Hepatic stellate cell (primary cell): ENCODE measurements around the gene RNF128.

Source experiments
- DNase-seq: peaks from one replicate; pipeline ENCODE4 v3.0.0; 2011; ENCODE audit warnings: low spot score

RNF128 gene, protein sequence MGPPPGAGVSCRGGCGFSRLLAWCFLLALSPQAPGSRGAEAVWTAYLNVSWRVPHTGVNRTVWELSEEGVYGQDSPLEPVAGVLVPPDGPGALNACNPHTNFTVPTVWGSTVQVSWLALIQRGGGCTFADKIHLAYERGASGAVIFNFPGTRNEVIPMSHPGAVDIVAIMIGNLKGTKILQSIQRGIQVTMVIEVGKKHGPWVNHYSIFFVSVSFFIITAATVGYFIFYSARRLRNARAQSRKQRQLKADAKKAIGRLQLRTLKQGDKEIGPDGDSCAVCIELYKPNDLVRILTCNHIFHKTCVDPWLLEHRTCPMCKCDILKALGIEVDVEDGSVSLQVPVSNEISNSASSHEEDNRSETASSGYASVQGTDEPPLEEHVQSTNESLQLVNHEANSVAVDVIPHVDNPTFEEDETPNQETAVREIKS

DNA sequence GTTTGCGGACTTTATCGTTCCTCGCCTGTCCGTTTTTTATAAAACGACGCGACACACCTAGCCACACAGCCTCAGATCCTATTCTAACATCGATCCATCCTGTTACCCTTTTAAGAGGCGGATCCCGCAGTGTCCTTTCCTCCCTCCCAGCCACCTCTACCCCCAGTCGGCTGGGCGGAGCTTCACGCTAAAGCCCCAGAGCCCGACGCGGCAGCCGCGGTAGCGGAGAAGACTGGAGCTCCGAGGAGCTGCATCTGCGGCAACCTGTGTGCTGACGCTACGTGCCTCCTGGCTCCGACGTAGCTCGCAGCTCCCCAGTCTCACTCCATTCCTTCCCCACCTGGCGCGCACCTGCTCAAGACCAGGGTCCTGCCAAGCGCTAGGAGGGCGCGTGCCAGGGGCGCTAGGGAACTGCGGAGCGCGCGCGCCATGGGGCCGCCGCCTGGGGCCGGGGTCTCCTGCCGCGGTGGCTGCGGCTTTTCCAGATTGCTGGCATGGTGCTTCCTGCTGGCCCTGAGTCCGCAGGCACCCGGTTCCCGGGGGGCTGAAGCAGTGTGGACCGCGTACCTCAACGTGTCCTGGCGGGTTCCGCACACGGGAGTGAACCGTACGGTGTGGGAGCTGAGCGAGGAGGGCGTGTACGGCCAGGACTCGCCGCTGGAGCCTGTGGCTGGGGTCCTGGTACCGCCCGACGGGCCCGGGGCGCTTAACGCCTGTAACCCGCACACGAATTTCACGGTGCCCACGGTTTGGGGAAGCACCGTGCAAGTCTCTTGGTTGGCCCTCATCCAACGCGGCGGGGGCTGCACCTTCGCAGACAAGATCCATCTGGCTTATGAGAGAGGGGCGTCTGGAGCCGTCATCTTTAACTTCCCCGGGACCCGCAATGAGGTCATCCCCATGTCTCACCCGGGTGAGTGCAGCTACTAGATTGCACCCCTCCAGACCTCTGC lies at the start of gene RNF128:
RNF128 (plus strand) TSS at position 217 of the 953 bp plus-strand sequence; CDS start at position 430, 213 bp downstream.
- peak; percentile 38 for DNase-seq

DNA sequence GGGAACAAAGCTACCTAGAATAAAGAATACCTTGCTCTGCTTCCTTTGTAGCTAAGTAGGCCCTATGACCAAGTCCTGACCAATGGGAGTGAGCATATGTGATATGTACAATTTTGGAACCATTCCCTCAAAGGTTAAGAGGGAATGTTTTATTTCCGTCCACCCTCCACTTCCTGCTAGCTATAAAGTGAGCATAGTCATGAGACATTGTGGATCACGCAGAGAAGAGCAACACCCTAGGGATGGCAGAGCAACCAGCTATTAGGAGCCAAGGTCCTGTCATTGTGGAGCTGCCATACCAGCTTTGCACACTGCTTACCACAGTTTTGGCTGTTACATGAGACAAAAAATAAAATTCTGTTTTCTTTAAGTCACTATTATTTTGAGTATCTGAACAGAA lies 45.8 kb upstream of the RNF128 start:
- no peak for DNase-seq

DNA sequence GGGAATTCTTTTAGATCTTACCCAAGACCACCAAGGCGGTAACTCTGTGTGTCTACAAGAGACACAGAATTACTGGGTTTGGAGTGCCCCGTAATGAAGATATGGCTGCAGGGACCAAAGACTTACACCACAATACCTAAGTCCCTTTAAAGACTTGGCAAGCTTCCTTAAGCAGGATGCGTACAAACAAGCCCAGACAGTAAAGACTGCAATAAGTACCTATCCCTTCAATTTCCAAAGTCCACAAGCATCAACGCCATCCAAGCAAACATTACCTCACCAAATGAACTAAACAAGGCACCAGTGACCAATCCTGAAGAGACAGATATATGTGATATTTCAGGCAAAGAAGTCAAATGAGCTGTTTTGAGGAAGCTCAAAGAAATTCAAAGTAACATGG lies 42.3 kb upstream of the RNF128 start:
- DNase-seq: no peak

DNA sequence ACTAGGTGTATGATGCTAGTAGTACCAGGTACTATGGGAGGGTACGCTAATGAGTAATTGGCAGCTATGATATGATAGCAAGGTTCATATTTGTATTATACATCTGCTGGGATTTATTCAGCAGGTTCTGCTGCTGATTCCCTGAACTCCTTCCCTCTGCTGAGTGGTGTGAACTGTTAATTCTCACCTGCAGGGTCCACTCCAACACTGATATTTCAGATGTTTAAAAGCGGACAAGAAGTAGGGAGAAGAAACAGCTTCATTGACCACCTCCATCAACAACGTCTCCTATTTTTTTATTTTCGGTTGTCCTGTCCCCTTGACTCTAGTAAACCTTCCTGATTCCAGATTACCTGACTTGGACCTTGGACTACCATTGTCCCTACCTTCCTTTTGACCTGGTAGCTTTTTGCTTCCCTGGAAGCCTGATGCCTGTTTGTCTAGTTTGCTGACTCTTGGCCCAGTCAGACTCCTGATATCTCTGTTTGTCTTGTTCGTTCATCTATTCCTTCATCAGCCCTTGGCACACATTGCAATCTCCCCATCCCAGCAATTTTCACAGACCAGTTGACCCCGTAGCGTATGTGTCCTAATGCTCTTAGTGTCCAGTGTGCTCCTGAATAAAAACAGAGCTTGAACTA lies 34.0 kb upstream of the RNF128 start:
- DNase-seq: no peak

DNA sequence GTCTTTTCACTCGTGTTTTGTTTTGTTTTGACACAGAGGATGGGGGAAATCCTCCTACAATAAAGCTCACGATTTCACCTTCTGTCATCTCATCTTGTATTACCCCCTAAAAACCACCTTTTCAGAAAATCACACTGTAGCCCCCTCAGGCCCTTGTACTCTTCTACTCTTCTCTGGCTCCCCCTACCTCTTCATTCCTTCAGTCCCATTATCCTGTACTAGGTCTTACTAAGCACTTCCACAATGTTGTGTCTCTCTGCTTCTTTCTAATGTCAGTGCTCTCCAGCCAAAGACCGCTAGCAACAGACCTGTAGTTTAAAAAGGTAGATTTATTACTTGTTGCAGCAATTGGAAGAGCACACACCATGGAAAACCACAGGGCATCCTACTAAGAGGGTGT lies 30.0 kb upstream of the RNF128 start:
- no peak for DNase-seq

DNA sequence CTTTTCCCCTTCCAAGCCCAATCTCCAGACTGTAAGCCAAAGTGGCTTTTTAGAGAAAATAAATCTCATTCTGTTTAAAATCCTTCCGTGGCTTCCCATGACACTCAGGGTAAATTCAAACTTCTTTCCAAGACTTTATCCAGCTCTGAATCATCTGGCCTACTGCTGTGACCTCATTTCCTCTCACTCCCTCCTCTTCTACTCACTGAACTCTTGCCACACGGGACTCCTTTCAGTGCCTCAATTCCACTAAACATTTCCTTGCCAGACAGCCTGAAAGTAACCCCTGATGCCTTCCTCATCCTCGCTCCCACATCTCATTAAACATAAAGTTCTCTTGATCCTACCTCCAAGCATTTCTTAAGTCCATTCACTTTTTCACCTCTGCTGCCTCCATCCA lies 27.8 kb upstream of the RNF128 start:
- DNase-seq: peak; percentile 14

DNA sequence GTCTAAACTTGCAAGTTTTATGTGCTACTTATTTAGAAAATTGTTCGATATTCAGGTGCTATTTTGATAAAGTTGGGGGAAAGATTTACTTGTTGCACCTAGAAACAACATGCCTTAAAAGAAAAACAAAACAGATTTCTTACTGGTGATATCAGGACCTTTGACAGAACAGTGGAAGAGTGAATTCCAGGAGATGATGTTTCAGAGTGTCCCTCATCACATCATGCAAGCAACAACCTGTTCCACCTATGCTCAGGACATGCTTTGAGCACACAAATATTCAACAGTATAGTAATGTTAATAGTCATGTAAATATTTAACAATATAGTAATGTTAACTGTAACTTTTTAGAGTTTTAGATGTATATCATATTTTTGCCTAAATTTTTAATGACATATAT lies 23.9 kb upstream of the RNF128 start:
- DNase-seq: no peak

DNA sequence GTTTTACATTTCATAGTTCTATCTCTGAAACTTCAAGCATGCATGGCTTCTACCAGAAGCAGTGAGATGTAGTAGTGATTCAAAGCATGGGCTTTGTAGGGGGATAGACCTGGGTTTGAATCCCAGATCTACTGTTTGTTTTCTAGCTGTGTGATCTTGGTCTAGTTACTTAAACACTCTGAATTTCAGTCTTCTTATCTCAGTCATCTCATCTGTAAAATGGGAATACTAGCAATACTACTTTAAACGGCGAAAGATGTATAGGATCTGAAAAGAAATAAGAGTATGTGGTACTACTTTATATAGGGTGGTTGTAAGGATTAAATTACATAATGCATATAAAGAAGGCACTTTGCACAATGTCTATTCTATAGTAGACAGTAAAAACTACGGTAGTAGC lies 20.0 kb upstream of the RNF128 start:
- DNase-seq: no peak

DNA sequence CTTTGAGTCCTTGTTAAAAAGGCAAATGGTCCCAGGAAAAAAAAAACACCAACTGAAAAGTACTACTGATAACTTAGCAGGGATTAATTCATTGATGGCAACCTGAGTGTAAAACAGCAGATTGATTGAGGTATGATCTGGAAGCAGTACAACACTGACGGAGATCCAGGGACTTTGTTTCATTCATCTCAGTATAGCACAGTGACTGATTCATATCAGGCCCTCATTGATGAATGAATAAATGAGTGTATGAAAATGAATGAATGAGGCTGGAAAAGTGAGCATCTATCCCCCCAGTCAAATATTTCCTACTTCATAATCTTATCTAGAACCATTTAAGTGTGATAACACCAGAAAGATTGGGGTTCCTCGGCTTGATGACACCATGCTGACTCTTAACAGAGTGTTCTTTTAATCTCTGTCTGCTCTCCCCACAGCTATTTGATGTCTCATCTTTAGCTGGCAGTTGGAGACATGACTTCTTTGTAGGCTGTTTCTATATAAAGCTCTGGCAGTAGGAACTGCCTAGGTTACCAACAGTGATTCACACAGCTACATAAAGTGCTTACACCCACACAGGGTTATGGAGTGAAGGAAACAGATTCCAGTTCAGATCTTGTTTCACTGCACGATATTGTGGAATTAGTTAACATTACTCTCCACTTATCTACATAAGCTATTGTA lies 18.6 kb upstream of the RNF128 start:
- peak; percentile 52 for DNase-seq

DNA sequence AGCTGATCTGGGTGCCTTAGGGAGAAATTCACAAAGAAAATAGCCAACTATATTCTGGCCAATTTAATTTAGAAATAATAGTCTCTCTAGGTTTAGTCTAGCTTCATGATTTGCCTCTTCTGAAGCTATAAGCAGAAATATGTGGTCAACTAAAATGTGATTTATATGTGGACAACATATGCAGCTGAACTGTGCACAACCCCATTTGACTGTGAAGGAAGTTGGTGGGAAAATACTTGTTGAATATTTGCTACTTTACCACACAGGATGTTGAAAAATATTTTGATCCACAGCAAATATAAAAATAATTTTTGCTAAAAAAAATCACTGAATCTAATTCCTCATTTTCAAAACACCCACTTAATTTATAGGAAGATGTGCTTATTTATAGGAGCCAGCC lies 15.7 kb upstream of the RNF128 start:
- no peak for DNase-seq

DNA sequence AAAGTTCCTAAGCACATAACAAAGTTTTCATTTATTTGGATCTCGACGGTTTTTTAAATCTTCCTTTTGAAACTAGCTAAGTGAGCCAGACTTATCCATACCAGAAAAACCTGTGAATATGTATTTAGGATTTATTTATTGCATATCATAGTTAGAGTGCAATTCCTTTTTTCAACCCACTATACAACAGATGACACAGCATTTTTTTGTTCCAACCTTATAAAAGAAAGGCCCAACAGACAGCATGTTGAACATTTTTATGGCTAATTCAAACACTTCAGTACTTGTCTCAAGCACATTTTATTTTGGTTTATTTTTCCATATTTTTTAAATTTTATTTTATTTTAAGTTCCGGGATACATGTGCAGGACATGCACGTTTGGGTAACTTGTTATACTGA lies 15.1 kb upstream of the RNF128 start:
- no peak for DNase-seq

DNA sequence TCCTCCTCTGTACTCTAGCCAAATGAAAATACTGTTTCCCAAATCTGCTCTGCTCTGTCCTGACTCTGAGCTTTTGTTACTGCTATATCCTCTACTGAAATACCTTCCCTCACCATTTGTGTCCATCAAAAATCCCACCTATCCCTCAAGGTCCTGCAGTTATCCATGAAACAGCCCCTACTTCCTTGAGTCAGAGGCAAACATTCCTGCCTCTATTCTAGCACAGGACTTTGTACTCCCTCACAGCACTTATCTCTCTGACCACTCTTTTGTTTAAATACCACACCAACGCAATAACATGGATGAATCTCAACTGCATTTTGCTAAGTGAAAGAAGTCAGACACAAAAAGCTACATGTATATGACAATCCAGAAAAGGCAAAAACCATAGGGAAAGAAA lies 10.5 kb upstream of the RNF128 start:
- DNase-seq: no peak

DNA sequence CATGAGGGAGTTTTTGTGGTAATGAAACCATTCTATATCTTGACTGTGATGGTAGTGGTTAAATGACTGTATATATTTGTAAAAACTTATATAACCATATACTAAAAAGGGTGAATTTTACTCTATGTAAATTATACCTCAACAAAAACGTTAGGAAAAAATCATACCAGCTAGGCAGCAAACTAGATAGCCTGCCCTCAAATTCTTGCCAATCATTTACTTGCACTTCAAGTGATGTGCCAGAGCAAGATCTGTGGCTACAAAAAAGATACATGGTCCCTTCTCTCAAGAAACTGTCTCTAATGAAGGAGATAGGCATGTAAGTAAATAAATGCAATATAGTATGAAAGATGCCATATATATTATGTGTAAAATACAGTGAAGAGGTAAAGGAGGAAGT lies 10.0 kb upstream of the RNF128 start:
- DNase-seq: no peak

DNA sequence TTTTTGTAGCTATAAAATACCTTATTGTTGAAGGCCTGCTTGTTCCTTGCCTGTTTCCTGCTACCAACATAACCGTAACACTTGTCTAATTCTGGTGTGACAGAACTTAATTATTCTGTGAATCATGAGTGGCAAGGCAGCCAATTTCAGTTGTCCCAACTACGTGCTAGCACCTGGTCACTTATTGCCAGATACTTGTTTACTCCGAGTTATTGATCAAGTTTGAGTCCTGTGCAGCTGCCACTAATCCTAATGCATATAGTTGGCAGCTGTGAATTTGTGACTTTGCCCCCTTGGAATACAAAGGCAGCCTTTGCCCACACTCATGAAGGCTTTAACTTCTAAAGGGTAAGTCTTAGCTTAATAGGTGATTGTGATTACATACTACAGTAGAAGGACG lies 7.8 kb upstream of the RNF128 start:
- no peak for DNase-seq

DNA sequence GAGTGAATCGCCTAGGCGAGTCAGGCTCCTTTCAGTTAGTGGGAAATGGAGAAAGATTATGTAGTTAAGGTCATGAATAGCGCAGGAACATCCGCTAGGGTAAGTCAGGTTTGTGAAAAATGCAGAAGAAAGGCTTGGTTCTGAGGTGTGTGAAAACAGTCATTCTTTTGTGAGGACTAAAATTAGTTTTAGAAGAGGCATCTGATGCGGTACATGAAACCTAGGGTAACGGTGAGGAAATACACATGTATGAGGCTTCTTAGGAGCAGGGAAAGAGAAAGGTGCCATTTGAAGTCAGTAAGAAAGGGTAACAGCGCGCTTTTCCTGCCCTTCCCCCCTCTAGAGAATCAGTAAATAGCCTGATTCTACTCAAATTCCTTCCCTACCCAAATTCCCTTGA lies 570 bp upstream of the RNF128 start:
- no peak for DNase-seq

DNA sequence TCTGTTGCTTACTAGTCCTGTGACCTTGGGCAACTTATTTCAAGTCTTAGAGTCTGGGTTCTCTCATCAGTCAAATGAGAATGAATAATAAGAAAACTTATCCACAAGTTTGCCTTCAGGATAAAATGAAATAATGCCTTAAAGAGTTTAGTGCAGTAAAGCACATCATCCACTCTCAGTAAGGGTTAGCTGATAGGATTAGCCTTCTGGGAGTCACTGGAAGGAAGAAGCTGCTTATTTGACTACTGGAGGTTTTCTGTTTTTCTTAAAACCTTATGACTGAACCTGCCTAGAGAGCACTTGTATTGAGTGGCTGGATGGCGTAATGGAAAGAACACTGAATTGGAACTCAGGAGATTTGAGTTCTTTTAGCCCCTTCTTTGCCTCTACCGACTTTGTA lies 1.8 kb downstream of the RNF128 start:
- DNase-seq: no peak

DNA sequence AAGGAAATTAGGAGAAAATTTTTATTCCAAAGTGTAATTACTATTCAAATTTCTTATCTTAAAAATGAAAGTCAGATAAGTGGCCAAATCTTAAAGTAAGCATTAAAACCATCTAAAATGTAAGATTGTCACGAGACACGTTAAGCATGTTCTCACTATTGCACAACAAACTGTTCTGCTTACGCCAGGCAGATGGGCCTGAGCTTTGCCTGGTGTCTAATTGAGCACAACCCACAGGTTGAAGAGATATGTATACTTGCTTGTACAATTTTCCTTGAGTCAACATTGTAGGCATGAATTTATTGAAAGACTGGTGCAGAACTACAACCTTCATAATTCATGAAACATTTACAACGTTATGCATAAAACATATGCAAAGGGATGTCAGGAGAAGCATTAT lies 3.9 kb downstream of the RNF128 start:
- no peak for DNase-seq

DNA sequence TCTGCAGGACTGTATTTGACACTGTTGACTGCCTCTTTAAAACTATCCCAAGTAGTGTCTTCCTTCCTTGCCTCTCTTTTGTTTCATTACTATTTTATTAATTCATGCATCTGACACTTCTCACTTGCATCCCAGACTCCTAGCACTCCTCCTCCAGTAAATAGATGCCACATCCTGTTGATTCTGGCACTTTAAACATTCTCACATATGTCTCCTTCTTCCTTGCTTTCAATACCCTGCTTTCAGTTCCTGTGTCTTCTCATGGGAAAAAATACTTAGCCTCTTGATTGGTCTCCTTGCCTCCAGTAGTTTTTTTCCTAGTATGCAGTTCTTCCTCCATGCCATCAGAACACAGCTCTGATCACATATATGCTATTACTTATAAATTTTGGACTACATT lies 5.1 kb downstream of the RNF128 start:
- DNase-seq: no peak

DNA sequence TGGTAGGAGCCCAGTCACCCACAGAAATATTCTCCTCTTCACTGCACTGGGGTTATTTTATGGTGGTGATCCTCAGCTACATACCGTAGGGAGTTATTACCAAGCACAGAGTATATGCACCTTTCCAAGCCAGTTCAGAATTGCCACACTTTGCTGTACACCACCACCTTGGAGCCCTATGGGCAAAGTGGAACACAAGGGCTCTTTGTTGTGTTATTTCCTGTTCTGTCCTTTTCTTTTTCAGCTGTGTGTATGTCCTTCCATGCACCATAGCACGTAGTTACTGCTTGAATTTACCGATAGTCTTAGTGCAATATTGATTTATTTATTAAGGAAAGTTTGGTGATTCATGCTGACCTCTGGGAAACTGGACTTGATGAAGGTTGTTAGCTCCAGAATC lies 8.3 kb downstream of the RNF128 start:
- DNase-seq: no peak

DNA sequence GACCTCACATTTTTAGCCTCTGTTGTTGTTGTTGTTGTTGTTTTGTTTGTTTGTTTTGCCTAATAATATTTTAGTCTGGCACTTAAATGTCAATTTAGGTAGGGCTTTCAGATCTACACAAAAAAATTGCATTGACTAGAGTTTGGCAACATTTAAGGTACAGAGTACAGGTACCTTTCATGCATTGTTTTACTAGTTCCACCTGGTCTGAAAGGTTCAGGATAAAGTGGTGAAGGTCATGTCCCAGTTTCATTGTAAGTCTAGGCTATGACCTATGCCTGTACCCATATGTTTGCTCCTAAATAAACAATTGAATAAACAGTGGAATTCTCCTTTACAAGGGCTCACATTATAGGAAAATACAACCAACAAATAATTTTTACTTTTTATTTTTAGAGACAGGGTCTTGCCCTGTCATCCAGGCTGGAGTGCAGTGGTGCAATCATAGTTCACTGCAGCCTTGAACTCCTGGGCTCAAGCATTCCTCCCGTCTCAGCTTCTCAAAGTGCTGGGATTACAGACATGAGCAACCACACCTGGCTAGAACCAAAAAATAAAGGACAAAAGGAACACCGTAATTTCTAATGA lies 13.8 kb downstream of the RNF128 start:
- DNase-seq: no peak

DNA sequence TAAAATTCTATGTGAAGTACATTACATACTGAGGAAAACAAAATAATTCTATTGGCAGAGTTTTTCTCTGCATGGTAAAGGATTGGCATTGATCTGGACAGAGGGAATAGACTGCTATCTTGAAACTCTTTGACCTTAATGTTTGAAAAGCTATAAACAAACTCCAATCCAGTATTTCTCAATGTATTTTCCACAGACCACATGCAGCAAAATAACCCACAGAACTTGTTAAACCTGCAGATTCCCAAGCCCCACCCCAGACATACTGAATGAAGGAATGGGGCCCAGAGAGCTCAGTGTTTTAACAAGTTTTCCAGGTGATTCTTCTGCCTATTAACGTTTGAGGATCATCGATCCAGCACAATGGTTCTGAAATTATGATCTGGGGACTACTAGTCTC lies 15.7 kb downstream of the RNF128 start:
- DNase-seq: no peak

DNA sequence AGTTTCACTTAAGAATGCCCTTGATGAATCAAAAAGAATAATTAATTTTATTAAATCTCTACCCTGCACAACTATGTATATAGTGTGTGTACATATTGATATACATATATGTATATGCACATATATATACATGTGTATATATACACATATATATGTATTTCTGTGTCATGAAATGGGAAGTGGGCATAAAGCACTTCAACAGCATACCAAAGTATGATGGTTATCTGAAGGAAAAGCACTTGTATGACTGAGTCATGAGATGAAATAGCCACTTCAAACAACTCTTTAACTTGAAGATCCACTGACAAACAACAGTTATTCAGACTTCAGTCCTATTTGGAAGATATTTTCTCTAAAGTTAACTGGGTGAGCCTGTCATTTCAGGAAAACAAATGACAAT lies 16.3 kb downstream of the RNF128 start:
- DNase-seq: no peak
